Nephron (organoid): ENCODE results near the gene NARS2.

Source experiments
- H3K27ac Mint-ChIP-seq, 3 experiments: 2 replicates each; pipeline ENCODE4 v1.8.0; 2020; ENCODE audit warnings: mixed read lengths in 3 of 3, mild to moderate bottlenecking in 2 of 3, moderate library complexity in 1 of 3
- H3K27me3 Mint-ChIP-seq: 2 replicates; pipeline ENCODE4 v1.8.0; 2021; ENCODE audit warnings: low read depth, mild to moderate bottlenecking, moderate library complexity, mixed read lengths
- H3K36me3 Mint-ChIP-seq: 2 replicates; pipeline ENCODE4 v1.8.0; 2020; ENCODE audit warnings: low read depth, mixed read lengths
- H3K4me1 Mint-ChIP-seq: 2 replicates; pipeline ENCODE4 v1.8.0; 2020; ENCODE audit warnings: mixed read lengths
- H3K4me3 Mint-ChIP-seq, 3 experiments: 2 replicates each; pipeline ENCODE4 v1.8.0; 2020; ENCODE audit warnings: mild to moderate bottlenecking in 3 of 3, mixed read lengths in 3 of 3, moderate library complexity in 2 of 3
- H3K9me3 Mint-ChIP-seq: 2 replicates; pipeline ENCODE4 v1.8.0; 2020; ENCODE audit warnings: mixed read lengths
- TF ChIP-seq, protein P1 (sequence below), 3 experiments: fragments of 200-600 bp; sonication (generic); IDR thresholded peaks; one replicate each; pipeline ENCODE4 v1.5.0; 2021; ENCODE audit warnings: antibody characterized with exemption in 3 of 3; ENCODE audit not compliant: unreplicated experiment in 3 of 3

Gene NARS2

DNA sequence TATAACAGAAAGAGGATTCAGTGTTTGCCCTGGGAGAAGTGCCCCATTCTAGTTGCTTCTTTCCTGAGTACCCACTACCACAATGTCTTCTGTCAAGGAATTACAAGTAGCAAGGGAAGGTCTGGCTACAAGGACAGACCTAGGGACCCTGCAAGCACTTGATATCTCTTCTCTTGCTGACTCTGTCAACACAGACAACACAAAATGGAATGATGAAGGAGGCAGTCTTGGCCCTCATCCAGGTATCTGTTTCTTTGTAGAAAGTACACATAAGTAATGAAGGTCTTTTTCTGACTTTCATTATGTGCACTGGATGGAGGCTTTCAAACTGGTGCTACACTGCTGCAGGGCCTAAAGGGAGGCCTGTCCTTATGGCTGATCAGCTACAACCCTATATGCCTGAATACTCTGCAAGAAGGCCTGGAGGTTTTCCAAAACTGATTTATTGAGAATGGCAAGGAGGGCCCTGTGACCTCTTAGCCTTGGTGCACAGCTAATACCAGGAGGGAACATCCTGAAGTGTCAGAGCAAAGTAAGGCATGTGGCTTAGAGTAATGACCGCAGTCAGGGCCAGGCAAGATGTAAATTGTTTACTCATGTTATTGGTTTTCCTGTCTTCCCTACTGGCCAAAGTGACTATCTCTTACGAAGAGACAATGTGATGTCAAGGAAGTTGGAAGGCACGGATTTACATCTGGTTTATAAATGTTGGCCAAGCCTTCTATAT lies 188.3 kb downstream of the NARS2 start:
- TF ChIP-seq, protein P1, sequence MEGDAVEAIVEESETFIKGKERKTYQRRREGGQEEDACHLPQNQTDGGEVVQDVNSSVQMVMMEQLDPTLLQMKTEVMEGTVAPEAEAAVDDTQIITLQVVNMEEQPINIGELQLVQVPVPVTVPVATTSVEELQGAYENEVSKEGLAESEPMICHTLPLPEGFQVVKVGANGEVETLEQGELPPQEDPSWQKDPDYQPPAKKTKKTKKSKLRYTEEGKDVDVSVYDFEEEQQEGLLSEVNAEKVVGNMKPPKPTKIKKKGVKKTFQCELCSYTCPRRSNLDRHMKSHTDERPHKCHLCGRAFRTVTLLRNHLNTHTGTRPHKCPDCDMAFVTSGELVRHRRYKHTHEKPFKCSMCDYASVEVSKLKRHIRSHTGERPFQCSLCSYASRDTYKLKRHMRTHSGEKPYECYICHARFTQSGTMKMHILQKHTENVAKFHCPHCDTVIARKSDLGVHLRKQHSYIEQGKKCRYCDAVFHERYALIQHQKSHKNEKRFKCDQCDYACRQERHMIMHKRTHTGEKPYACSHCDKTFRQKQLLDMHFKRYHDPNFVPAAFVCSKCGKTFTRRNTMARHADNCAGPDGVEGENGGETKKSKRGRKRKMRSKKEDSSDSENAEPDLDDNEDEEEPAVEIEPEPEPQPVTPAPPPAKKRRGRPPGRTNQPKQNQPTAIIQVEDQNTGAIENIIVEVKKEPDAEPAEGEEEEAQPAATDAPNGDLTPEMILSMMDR (IDR thresholded peaks at IDR 0.05; ENCODE audit: unreplicated experiment in 3 of 3) = no peak
- peaks cover 31% of the 10 kb centered on the region for H3K36me3 Mint-ChIP-seq
- H3K4me1 Mint-ChIP-seq = peaks cover 37% of the 10 kb centered on the region
- H3K27ac Mint-ChIP-seq = peak overlapping the region in 2 of 3 experiments; percentile 46 to 64
- H3K9me3 Mint-ChIP-seq = peaks cover 19% of the 10 kb centered on the region
- H3K4me3 Mint-ChIP-seq = no peak overlapping the region
- H3K27me3 Mint-ChIP-seq = no peaks in the 10 kb centered on the region
